CD4-positive, alpha-beta T cell treated with Interleukin-1 beta for 1 hour (primary cell): ENCODE data around the gene ASS1.

Experiments
- DNase-seq, 2 donors: peaks; one replicate each; pipeline ENCODE4 v3.0.0-alpha.2; 2020 to 2022

The ASS1 gene

DNA sequence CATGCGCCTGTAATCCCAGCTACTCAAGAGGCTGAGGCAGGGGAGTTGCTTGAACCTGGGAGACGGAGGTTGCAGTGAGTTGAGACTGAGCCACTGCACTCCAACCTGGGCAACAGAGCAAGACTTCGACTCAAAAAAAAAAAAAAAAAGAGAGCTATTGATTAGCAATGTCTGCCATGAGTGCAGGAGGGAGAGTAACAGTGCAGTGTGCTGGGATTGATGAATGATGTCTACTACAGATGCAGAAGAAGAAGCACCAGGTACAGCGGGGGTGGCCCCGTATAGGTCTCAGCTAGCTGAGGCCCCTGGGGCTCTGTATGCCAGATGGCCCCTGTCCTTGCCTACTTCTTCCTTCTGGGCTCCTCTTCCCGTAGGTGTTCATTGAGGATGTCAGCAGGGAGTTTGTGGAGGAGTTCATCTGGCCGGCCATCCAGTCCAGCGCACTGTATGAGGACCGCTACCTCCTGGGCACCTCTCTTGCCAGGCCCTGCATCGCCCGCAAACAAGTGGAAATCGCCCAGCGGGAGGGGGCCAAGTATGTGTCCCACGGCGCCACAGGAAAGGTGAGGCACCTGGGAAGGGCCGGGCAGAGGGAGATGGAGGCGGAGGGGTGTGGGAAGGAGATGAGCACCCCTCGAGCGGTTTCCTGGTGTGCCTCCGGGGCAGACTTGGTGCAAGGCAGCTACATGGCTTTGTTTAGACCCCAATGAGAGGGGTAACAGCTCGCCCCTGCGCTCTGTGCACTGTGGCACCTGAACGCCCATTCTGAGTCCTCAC is 13.5 kb downstream of the ASS1 start:
- no peak for DNase-seq

DNA sequence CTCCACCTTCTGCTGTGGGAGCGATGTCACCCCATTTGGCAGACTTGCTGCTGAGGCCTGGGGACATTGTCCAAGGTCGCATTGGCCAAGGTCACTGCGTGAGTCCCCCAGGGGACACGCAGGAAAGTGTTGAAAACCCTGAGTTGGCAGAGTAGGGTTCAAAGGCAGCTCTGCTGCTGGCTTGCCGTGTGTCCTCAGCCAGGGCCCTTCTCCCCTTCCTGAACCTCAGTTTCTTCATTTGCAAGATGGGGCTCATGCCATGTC is 14.0 kb downstream of the ASS1 start:
- DNase-seq = no peak

DNA sequence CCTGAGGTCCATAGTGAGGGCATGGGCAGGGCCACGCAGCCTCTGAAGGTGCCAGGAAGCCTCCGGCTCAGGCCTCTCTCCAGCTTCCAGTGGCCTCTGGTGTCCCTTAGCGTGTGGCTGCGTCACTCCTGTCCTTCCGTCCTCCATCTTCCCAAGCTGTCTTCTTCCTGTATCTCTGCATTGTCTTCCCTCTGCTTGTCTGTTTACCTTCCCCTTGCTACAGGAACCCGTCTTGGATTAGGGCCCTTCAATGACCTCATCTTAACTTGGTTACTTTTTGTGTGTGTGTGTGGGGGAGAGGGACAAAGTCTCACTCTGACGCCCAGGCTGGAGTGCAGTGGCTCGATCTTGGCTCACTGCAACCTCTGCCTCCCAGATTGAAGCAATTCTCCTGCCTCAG is 14.4 kb downstream of the ASS1 start:
- DNase-seq = no peak

DNA sequence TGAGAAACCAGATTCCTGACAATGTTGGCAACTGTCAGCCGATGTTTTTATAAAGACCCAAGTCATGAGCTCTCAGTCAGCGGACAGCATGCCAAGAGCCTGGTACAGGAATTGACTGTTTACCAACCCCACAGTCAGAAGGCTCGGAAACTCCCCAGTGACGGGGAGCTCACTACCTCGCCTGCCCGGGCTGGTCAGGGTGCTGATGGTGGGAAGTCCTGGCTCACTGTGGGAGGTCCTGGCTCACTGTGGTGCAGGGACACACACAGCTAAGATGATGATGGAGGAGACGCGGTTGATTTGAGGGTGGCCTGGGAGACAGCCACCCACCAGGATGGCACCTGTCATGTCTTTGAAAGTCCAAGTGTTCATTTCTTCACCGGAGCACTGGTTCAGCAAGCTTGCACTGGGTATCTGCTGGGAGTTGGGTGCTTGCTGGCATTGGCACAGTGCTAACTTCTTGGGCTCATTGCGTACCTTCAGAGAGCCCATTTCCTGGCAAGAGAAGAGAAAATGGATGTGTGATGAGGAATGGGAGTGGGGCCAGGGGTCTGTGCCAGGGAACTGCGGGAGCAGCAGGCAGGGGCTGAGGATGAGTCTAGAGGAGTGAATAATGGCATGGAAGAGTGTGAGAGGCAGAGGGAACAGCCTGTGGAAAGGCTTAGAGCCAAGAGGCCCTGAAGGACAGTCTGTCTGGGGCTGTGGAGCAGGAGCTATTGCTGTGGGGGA is 15.3 kb downstream of the ASS1 start:
- no peak for DNase-seq

DNA sequence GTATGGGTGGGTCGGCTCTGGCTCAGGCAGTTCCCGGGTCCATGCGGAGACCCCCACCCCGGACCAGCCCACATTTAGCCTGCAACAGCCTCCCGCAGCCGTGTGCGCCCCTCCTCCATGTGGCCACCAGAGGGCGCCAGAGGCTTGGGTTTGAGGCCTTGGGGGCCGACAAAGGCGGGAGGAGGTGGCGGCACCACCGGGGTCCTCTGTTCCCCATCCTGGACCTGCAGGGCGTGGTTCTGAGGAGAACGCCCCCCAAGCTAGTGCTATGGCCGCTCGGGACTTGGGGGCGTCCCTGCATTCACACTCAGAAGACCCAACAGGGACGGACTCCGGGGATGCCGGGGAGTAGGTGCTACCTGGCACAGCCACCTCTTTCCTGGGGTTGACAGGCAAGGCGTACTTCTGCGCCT is 16.5 kb downstream of the ASS1 start:
- DNase-seq = peak; percentile 60 to 65

DNA sequence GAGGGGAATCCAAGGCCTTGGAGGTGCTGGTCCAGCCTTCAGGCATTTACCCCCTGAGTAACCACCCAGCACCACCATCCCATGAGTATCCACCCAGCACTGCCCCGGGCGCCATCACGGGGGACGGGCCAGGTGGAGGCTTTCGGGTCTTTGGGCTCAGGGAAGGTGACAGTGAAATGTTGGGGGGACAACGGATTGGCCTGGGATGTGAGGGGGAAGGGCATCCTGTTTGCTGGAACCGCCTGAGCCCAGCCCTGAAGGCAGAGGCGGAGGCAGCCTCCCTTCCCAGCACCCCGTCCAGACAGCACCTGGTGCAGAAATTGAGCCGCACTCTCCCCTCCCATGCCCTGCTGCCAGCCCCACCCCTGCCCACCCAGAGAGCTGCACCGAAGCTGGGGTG is 17.0 kb downstream of the ASS1 start:
- DNase-seq = no peak

DNA sequence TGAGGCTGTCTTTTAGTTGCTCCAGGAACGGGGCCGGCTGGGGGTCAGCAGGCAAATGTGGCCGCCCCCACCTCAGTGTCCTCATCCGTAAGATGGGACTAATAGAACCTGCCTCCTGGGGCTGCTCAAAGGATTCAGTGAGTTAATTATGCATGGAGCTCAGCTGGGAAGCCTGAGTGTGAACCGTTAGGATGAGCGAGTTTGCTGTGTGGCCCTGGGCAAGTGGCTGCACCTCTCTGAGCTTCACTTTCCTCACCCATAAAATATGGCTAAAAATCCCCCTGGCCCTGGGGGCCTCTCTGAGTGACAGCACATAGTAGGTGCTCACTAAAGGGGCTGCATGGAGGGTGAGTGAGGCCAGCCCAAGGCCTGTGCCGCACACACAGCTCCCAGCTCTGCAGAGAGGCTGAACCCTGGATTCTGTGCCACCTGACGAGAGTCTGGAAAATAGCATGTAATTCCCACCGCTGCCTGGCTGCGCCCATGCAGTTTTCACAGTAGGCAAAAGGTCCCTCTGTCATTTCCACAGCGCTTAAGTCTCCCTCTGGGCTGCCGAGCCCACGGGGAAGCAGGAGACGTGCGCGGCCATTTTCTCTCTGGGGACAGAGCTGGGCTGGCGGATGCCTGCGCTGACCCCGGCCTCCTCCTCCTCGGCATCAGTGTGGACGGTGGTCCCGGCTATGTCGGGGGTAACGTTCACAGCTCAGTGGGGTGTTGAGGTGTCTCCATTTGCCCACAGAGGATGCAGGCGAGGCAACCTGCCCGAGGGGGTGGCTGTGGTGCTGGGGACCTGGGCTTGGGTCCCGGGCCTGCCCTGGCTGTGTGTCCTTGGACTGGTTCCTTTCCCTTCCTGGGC is 18.2 kb downstream of the ASS1 start:
- DNase-seq = no peak

DNA sequence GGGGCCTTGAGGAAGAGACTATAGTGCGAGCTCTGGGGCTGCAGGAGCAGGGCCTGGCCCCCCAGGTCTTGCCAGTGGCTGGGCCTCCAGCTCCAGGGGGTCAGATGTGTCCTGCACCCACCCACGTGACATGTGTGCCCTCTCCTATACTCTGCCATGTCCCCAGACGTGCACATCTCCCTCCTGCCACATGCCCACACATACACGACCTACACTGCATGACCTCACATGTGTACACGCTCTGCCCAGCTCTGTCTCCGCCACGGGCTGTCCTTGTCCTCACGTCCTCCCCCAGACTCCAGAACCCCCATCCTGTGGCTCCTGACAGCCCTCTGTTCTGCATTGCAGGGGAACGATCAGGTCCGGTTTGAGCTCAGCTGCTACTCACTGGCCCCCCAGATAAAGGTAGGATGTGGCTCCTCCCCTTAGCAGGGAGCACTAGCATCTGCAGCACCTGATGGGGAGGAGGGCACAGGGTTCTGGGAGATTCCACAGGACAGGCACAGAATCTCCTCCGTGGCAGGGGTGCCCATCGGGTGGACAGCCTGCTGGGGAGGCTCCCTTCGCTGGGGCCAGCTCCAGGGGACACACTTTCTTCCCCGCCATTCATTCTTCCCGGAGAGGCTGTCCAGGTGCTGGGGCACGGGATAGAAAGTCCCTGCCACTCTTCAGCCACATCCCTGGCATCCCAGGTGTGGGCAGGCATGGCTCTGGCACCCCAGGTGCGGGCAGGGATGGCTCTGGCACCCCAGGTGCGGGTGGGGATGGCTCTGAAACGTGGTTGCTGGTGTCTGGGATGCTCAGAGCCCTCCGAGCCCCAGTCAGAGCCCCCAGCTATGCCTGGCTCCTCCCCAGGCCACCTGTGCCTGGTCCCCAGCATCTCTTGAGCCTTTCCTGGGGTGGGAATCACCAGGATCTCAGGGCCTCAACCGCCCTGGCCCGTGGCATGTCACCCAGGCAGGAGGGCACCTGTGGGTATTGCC is 19.3 kb downstream of the ASS1 start:
- DNase-seq = no peak

DNA sequence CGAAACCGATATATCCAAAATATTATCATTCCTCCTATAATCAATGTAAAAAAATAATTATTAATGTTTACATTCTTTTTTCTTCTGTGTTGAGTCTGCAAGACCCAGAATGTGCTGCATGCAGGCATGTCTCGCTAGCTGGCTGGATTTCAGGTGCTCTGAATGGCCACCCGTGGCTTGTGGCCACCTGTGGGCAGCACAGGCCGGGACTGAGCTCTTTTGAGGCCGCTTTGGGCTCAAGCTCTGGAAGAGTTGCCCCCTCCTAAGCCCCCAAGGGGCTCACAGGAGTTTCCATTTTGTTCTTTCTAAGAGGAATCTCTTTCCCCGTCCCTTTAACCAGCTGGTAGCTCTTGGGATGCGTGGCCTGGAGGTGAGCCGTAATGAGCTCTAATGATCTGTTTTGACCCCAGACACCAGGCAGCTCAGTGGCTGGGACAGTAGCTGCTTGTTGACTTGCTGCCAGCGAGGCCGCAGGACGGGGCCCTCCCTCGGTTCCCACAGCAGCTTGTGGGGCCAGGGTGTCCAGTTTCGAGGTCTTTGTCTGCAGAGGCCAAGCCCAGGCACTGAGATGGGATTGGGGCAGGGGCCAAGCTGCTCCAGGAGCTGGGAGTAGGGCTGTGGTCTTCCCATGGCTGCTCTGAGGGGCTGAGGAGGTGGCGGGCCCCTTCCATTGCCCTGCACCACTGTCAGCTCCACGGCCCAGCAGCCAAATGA is 20.8 kb downstream of the ASS1 start:
- DNase-seq = no peak

DNA sequence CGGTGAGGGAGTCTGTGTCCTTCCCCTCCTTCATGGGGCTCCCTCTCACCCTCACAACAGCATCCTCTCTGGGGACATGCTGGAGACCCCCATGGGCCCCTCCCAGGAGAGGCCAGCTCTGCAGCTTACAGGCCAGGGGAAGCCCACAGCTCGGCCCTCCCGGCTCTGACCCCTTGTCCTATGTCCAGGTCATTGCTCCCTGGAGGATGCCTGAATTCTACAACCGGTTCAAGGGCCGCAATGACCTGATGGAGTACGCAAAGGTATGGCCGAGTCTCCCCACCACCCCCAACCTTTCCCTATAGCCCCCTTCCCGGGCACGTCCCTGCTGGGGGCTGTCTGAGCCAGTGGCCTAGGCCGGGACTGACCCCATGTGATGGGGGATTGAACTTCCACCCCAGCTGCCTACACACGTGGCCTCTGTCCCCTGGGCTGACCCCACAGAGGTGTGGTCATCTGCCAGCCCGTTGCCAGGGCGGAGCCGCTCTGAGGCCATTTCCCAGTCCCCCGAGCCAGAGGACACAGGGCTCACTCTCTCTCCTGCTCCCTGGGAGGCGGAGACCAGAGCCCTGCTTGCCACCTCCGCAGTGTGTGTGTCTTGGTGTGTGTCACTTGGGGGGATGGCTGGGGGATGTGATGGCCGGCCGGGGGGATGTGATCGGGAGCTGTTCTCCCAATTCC is 21.9 kb downstream of the ASS1 start:
- DNase-seq = no peak

DNA sequence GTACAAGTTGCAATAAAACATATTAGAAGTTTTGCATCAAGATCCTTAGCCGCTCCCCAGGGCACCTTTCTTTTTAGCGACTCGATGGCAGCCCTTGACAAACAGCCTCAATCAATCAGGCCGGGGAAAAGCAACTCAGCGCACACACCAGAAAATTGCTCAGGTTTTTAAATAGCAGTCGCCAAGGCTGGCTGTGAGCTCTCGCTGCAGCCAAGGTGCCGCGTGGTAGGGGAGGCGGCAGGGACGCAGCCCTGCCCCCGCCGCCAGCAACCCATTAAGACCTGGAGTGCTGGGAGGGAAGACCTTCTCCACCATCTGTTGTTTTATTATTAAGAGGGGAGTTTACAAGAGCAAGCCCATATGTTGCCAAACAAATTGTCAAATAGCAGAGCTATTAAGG is 22.6 kb downstream of the ASS1 start:
- no peak for DNase-seq

DNA sequence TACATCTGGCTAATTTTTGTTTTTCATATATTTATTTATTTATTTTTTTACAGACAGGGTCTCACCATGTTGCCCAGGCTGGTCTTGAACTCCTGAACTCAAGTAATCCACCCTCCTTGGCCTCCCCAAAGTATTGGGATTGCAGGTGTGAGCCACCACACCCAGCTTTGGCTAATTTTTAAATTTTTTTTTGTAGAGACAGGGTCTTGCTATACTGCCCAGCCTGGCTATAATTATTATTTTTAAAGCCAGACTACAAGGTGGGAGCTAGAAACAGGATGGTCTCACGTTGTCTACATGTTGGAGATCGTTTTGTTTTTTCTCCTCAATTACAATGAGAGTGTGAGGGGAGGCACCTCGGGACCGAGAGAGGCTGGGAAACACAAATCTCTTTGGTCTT is 23.8 kb downstream of the ASS1 start:
- DNase-seq = no peak

DNA sequence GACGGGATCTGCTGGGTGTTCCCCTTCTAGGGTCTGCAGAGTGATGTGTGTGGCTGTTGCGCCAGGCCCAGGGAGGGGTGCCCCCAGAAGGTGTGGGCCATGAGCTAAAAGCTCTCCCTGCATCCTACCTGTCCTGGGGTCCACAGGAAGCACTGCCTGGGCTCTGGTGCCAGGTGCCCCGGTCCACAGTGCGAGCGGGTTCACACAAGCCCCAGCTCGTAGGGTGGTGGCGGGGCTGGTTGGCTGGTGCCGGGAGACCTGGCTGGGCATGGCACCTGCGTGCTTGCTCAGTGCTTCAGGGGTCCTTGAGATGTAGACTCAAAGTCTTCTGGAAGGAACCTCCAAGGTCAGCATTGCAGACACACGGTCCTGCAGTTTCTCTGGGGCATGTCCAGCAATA is 25.5 kb downstream of the ASS1 start:
- DNase-seq = no peak

DNA sequence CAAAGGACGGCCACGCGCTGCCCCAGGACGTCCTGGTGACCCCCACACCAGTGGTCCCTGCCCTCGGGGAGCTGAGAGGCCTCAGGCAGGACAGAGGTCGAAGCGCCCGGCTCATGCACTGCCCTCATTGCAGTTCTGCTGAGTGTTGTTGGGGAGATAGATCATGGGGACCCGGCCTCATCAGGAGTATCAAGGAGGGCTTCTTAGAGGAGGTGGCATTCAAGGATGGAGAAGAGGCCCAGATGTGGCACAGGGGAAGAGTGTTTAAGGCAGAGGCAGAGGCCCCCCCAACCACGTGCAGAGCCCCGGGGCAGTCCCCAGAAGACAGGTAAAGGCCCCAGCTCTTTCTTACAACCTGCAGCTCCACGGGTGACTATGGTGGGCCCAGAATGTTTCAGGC is 26.2 kb downstream of the ASS1 start:
- DNase-seq = no peak

DNA sequence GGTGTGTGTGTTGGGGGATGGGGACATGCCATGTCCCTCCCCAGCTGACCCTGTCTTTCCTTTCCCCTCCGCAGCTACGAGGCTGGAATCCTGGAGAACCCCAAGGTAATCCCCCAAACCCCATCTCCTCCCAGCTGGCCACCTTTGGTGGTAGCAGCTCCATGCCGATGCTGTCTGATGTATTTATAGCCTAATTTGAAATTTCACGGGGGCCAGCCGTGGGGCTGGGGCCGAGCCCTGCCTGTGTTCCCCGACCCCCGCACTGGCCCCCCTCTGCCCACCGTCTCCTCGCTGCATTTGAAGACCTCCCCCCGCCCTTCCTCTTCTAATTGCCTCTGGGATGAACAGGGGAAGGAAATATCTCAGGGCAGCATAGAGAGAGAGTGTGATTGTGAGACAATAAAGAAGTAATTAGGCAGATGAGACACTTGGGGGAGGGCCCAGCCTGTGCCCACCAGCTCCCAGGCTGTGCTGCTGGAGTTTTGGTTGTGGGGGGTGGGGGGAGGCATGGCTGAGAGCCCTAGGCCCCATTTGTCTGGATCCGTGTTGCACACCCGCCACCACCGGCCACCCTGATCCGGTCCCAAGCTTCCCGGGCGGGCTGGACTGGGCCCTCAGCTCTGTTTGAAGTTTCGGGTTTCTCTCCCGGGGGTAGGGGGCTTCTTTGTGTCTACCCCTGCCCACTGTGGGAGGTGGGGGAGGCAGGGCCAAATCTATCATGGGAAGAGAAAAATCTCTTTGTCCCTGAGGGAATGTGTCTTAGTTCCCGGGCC is 26.8 kb downstream of the ASS1 start:
- DNase-seq = no peak

DNA sequence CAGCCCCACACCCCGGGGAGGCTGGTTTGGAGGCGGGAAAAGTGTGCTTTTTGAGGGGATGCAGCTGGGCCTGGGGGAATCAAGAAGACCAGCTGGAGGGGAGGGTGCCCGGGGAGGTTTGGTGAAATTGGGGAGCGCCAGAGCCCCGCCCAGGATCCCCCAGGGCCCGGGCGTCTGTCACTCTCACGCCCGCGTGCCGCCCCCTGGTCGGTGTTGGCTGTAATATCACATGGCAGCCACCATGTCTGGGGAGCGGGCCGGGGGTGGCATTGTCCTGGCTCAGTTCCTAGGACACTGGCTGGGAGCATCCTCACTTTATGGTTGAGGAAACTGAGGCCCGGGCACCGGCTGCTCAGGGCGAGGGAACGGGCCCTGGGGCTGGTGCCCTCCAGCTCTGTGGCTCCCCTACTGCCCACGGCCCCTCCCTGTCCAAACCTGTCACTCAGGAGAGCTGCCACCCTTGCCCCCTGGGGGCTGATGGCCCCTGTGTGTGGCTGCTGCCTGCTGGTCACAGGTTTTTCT is 27.5 kb downstream of the ASS1 start:
- no peak for DNase-seq

DNA sequence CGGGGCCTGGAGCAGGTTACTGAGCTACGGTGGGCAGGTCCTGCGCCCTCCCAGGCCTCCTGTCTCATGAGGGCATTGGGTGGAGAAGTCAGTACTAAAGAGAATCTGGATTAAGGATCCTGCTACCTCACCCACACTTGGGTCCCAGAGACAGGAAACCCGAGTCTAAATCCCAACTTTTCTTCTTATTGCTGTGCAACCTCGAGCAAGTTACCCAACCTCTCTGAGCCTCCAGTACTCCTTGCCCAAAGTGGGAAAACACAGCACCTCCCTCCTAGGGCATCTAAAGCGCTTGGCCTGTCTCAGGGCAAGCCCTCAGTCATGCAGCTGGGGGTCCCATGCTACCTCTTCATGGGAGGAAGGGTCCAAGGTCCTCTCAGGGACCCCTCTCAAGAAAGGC is 28.2 kb downstream of the ASS1 start:
- no peak for DNase-seq

DNA sequence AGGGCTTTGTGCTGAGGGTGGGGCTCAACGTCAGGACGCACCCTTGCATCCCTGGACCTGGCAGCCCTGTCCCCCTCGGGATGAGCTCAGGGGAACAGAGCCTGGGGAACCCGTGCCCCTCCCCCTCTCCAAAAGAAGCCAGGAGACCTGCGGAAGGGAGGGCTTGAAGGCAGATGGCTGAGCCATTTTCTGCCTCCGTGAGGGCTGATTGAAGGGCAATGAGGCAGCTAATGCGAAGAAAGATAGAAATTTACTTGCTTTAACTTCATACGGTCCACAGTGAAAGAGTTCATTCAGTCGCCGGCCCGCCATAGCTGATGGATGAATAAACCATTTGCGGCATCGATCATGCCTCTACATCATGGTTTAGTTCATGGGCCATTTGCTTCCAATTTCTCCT is 28.8 kb downstream of the ASS1 start:
- no peak for DNase-seq

DNA sequence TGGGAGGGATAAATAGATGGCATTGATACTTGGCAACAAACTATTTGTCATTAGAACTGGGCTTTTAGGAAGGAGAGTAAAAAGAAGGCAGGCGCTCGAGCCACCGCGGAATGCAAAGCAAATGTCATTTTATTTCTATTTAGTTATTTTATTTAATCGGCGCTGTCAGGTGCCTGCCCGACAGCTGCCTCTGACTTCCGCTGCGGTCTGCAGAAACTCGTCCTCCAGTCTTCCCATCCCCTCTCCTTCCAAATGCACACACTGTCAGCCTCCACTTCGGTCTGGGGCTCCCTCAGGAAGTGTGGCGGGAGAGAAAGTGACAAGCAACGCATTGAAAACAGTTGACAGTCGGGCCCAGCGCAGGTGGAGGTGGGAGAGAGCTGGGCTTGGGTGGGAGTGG is 29.3 kb downstream of the ASS1 start:
- no peak for DNase-seq

DNA sequence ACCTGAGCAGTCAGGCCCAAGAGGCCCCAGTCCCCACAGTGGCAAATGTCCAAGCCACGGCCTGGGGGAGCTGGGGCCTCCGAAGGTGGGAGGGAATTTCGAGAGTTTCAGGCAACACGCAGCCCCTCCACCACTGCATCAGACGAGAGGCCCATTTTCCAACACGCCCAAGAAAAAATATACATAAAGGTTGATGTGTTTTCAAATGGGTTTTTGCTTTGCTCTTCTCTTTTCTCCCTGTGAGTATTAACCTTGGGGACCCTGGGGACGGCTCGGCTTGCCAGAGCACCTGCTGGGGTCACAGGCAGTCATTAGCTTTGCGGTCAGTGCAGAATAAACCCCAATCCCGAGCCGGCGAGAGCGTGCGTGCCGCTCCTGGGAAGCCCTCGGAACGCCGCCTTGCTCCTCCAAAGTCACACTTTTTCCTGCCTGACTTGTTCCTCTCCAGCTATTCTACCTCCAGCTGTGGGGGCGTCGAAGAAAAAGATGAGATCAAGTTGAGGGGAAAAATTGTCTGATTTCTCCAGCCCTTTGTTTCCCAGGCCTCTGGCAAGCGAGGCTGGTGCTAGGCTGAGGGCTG is 31.5 kb downstream of the ASS1 start:
- DNase-seq = no peak
